Fibroblast of skin of abdomen (primary cell): ENCODE data around the gene TSPAN9.

Experiments
- DNase-seq: peaks from one replicate; pipeline ENCODE4 v3.0.0-alpha.2; 2013

The TSPAN9 gene

GRCh38 chr12:3255057-3255456, 177.9 kb downstream of the TSPAN9 start:
- no peak for DNase-seq

DNA sequence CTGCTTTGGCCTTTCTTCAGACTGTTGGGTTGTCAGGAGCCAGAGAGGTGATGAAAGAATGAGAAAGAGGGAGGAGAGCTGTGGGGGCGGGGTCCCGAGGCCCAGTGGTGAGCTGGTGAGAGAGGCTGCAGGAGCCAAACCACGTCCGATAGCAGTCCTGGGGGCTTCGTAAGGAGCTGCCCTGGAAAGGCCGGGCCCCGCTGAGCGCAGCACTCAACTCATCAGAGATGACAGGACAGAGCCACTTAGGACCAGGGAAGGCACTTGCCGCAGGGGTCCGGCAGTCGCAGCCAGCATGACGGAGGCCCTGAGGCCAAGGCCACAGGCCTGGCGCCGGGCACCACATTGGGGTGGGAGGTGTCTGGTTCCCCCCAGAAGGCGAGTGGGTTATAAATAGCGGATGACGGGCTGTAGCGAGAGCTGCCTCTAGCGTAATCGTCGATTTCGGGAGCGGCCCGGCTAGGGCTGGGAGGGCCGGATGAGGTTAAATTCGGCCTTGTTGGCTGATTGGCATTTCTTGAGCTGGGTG, 179.0 kb downstream of the TSPAN9 start:
- DNase-seq: no peak

GRCh38 chr12:3257411-3257810, 180.2 kb downstream of the TSPAN9 start:
- DNase-seq: no peak

DNA sequence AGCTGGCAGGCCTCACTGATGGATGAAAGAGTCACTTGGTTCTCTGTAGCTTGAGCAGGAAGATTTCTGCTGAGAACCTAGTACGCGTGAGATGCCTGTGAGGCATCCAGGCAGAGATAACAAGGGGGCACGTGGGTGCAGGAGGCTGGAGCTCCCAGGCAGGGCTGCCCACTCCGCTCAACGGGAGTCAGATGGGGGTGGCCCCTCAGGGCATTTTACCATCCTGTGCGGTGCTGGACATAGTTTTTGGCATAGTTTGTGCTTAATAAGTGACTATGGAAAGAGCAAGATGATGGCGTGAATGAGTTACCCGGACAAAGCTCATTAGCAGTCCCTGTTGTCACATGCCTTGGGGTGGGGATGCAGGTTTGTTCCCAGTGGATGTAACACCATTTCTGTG, 182.8 kb downstream of the TSPAN9 start:
- DNase-seq: no peak

DNA sequence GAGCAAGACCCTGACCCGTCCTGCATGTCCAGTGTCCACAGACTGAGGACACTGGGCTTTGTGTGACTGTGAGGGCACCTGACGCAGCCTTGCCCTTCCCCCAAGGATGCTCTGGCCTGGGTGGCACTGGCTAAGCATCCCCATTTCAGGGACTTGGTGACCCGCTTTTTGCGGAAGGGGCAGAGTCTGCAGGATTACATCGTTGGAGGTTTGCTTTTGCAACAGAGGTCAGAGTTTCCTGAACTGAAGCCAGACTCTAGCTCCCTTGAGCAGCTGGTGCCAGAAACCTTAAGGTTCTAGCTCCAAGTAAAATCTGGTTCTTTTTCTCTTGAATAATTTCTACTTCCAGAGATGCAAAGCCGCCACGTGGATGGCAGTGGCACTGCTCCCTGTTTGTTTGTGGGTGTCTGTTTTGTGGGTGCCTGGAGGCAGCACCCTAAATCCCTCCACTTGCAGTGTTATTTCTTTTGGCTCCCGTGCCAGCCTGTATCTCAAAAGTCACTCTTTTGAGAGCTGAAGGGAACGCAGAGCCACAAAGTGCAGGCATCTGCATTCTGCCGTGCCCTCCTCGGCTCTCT, 184.7 kb downstream of the TSPAN9 start:
- no peak for DNase-seq

- DNase-seq: no peak
Measured at GRCh38 chr12:3262470-3262869, 185.3 kb downstream of the TSPAN9 start.

GRCh38 chr12:3263282-3263681, 186.1 kb downstream of the TSPAN9 start:
- DNase-seq: no peak

- DNase-seq: no peak
Measured at GRCh38 chr12:3263939-3264922, 187.1 kb downstream of the TSPAN9 start.

GRCh38 chr12:3265406-3265805, 188.2 kb downstream of the TSPAN9 start:
- no peak for DNase-seq

GRCh38 chr12:3266638-3267037, 189.5 kb downstream of the TSPAN9 start:
- no peak for DNase-seq

DNA sequence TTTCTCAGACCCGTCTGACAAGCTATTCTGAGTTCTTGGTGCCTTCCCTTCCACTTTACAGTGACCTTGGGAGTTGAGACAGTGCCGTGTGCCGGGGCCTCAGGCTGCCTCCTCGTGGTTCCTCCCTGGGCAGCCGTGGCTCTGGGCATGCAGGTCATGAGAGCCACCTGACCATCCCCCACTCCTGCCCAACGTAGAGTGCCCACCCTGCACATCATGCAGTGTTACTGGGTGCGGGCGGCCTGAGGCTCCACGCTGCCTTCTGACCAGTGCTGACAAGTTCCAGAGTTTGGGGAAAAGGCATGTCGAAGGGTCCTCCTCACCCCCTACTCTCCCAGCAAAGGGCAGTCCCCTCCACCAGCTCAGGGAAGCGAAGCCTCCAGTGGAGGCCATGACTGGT, 190.5 kb downstream of the TSPAN9 start:
- DNase-seq: no peak

- no peak for DNase-seq
Measured at GRCh38 chr12:3269594-3269993, 192.4 kb downstream of the TSPAN9 start.

- no peak for DNase-seq
Measured at GRCh38 chr12:3271146-3271545, 194.0 kb downstream of the TSPAN9 start.

- DNase-seq: no peak
Measured at GRCh38 chr12:3271639-3272038, 194.5 kb downstream of the TSPAN9 start.

DNA sequence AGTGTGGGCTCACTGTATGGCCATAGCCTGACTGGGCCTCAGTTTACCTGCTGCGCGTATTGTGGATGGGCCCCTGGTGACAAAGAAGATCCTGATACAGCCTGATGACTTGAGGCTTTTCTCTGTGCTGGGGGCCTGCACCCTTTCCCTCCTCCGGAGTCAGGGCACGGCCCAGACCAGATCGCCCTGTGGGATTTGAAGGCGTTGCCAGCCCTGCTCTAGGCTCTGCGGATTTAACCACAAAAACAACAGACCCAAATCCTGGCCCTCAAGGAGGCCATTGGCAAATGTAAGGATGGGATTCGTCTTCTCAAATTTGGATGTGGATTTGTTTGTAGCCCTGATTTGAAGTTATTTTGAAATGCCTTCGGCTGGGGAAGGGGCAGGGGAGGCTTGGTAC, 195.8 kb downstream of the TSPAN9 start:
- no peak for DNase-seq

DNA sequence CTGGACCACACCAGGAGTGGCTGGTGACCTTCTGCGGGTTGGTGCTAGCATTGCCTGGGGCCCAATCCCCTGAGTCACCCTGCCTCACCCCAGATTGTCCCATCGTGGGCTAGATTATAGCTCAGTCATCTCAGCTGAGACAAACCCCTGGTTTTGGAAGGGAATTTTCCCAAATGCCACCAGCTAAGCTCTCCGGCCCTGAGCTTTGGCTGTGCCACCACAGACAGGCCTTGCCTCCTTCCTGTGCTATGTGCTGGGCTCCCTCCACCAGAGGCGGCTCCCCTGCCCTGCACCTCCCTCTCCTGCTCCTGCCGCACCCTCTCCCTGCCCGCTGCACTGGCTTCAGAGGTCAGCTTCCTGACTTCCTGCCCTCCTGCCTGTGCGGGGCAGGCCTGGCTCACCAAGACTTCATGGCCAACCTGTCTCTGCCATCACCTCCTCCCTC, 196.3 kb downstream of the TSPAN9 start:
- no peak for DNase-seq

DNA sequence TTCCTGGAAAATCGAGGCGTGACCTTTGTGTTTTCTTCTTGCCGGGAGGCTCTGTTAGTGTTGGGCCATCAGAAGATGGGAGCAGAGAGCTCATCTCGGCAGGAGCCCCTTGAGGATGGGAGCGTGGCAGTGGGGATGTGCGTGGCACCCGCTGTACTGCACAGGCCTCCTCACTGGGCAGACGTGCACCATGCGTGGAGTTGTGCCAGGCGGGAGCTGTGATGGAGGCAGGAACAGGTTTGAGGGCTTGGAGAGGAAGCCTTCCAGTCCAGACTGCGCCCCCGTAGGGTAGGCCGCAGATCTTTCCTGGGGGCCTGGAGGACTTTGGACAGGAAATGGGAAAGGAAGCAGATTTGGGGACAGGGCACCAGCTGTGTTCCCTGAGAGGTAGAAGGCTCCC, 197.5 kb downstream of the TSPAN9 start:
- DNase-seq: no peak

- DNase-seq: peak; percentile 63
Measured at GRCh38 chr12:3275171-3276041, 198.2 kb downstream of the TSPAN9 start.

DNA sequence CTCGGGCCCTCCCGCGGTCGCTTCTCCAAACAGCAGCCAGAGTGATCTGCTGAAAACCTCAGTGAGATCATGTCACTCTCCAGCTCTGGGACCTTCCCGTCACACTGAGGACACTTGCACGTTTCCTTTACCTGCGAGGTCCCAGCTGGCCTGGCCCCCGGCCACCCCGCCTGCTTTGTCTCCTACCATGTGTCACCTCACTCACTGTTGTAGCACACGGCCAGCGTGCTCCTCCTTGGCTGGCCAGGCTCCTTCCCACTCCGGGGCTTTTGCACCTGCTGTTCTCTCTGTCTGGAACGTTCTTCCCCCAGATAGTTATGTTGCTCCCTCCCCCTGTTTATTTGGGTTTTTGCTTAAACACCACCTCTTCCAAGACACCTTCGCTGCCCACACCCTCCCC, 199.0 kb downstream of the TSPAN9 start:
- no peak for DNase-seq

DNA sequence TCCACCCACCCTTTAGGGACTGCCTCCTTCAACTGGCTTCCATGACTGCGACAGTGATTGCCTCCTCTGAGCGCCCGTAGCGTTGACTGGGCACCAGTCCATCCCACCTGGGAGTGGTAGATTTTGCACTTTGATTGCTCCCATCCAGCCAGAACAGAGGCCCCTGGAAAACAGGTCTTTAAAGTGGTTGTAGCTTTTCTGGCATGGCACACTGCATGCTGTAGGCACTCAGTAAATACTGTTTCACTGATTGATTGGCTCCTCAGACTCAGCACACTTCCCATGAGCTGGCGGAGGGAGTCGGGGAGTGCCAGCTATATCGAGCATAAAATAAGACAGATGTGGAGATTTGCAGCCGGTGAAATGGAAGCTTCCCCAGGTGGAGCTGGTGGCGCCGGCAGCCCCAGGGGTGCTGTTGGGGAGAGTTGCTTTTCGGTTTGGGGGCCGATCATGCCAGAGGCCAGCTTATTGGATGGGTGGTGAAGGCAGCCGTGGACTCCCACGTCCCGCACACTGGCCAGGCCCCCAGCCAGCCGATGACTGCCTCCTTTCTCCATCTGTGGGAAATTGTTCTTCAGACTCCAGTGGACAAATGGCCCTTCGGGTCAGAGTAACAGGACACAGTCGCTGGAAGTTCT, 200.2 kb downstream of the TSPAN9 start:
- no peak for DNase-seq

DNA sequence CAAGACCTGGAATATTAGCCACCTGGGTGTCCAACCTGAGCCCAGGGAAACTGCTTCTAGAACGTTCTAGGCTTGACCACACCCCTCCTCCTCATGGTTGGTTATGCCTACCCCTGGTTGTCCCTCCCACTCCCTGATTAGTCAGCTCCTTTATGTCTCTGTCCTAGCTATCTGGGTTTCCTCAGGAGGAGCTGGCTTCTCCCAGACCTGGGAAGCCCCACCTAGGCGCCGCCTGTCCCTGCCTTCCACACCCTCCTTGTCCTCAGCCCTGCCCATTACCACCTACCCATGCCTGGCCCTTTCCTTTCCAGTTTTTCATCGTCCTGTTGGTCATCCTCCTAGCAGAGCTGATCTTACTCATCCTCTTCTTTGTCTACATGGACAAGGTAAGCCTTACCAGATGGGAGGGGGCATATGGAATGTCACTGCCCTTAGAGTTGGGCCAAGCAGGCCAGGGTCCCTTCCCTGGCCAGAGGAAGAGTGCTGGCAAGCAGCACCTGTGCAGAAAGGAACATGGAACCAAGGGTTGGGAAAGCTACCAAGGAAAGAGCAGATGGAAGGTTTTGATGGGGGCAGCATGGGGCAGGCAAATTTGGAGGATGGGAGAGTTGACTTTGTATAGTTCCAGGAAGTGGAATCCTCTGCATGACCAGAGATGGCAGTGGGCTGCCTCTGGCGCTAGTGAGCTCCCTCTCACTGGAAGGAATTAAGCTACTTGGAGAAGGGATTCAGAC, 201.7 kb downstream of the TSPAN9 start:
- no peak for DNase-seq

- DNase-seq: no peak
Measured at GRCh38 chr12:3279415-3279780, 202.2 kb downstream of the TSPAN9 start.
